Fibroblast of mammary gland (primary cell): ENCODE results near the gene RNF31.

Experiments used
- DNase-seq: peaks from one replicate; pipeline ENCODE4 v3.0.0-alpha.2; 2010; ENCODE audit warnings: low read depth
- H3K4me3 ChIP-seq: 2 replicates; pipeline ENCODE4 v1.5.1; 2011; ENCODE audit warnings: low read depth, mild to moderate bottlenecking, low read length, moderate library complexity; ENCODE audit not compliant: control insufficient read depth
- TF ChIP-seq, protein P1 (sequence below): conservative IDR thresholded peaks from 2 replicates; pipeline ENCODE4 v1.5.1; 2011; ENCODE audit warnings: low read depth, low read length, inconsistent platforms; ENCODE audit not compliant: control insufficient read depth, insufficient read depth

The RNF31 gene

DNA sequence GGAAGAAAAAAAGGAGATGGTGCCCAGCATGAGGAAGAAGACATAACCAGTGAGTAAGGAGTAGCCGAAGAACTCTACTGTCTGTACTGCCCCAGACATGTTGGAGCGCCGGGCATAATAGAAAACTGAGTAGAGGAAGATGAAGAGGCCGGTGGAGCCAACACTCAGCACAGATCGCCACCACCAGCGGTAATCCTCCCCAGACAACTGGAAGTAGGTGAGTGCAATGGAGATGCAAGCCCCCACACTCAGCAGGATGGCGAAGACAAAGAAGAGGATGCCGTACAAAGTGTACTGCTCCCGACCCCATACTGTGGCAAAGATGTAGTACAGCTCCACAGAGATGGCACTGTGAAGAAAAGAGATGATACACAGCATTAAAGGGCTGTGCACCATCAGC is 42.2 kb downstream of the RNF31 start:
- TF ChIP-seq, protein P1, sequence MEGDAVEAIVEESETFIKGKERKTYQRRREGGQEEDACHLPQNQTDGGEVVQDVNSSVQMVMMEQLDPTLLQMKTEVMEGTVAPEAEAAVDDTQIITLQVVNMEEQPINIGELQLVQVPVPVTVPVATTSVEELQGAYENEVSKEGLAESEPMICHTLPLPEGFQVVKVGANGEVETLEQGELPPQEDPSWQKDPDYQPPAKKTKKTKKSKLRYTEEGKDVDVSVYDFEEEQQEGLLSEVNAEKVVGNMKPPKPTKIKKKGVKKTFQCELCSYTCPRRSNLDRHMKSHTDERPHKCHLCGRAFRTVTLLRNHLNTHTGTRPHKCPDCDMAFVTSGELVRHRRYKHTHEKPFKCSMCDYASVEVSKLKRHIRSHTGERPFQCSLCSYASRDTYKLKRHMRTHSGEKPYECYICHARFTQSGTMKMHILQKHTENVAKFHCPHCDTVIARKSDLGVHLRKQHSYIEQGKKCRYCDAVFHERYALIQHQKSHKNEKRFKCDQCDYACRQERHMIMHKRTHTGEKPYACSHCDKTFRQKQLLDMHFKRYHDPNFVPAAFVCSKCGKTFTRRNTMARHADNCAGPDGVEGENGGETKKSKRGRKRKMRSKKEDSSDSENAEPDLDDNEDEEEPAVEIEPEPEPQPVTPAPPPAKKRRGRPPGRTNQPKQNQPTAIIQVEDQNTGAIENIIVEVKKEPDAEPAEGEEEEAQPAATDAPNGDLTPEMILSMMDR, result no peak
- DNase-seq, result no peak
- no peak overlapping the region for H3K4me3 ChIP-seq

DNA sequence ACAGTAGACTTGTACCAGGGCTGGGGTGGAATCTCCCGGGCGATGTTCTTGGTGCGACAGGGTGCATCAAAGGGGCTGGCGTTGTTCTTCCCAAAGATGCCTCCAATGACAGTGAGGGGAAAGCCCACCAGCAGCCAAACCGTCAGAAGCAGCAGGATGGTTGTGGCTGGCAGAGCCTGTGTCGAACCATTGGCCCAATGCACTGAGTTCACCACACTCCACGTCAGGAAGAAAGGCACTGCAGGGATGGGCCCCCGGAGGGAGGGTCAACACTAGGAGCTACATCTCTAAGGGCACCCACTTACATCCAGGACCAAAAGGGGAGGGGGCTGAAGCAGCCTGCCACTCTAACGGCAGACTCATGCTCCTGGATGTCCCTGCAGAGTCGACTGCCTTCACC is 43.1 kb downstream of the RNF31 start:
- no peak for DNase-seq
- TF ChIP-seq, protein P1, result no peak

DNA sequence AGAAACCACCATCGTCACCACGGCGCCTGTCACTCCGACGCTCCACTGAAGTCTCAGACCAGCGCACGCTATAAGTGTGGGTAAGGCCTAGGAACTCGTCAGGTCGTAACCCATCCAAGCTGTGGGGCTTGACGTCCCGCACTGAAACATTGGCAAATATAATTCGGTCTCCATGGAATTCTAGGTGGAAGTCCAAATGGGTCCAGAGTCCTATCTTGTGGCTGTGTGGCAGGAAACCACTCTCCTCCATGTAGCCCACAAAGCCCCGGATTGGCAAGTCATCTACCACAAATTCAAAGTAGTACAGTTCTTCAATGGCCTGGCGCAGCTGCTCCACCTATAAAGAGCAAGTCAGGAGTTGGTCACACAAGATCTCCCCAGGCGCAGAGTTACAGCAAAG is 45.6 kb downstream of the RNF31 start:
- no peak for DNase-seq
- TF ChIP-seq, protein P1, result no peak
- H3K4me3 ChIP-seq, result no peak overlapping the region

More for the DNA sequence above, 43.1 kb downstream of the RNF31 start:
- no peak overlapping the region for H3K4me3 ChIP-seq

DNA sequence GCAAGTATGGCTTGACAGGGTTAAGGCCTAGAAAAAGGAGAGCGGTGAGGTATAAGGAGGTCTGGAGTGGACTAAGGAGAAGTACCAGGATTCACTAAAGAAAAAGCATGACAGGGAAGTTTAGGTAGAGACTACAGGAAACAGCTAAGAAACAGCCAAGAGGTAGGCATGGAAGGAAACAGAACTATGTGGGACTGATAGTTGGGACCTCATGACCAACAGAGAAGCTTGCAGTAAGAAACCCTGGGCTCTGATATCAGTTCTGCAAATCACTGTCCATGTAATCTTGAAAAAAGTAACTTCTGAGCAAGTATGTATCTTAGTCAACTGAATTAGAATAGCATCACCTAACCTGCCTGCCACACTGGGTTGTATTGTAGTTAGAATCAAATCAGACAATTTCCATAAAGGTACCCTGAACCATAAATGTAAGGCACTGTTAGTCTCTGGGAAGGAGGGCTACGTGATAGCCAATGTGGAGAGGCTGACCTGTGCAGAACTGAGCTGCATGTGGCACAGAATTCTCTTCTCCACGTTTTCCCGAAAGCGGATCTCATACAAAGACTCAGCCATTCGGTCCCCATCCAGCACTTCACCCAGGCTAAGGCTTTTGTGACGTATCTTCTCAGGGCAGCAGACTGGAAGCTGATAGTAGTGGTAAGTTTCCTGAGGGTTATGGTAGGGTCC is 47.0 kb downstream of the RNF31 start:
- TF ChIP-seq, protein P1, result no peak
- no peak for DNase-seq
- H3K4me3 ChIP-seq, result peak overlapping the region; percentile 69

DNA sequence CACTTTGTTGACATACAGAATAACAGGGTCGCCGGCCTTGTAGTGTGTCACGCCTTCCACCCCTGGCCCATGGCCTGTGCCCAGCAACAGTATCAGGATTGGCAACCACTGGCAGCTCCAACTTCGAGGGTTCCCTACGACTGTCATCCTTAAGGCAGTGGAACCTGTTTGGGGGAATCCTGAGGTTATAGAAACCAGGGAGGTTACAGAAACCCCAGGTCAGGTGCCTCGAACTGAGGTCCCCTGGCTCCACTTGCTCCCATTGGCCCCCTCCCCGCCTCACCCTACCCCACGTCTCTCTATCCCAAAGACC is 47.5 kb downstream of the RNF31 start:
- TF ChIP-seq, protein P1, result no peak
- DNase-seq, result no peak
- H3K4me3 ChIP-seq, result peak overlapping the region; percentile 69

DNA sequence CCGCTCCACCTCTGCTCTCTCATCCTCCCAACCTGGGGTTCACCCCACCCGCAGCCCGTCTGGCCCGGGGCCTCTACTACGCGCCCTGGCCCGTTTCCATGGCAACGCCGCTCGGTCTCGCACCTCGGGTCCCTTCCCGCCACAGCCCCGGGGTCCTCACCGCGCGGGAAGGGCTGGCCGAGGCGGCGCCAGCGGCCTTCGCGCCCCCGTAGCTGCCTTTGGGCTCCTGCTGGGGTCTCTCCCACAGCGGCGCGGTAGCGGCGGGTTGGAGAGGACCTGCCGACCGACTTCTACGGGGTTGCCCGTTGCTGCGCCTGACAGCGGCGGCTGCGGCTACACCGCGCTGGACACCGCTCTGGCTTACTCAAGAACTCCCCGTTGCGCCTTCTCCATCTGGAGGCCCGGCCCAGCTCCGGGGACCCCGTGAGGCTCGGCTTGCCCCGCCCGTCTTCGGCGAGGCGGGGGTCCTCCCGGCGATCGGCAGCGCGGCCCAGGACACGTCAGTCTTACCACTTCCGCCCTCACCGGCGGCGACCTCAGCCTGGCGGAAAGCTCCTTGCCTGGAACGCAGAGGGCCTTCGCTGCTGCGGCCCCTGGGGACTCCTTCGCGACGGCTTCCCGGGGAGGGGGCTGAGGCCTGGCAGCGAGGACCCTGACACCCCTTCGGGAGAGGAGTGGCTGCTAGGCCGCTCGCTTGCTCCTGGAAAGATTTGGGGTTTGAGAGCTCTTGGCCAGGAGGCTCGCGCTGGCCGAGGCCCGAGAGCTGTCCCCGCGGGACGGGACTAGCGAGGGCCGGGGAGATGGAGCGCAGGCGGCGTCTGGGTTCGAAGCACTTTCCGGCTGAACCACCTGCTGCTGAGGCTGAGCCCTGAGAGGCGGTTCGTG is 48.1 kb downstream of the RNF31 start, which contains the start of gene TM9SF1:
TSS of gene TM9SF1 (minus strand) at position 256 of the 885 bp plus-strand sequence. CDS start 422 bp downstream, outside the sequence.
- peak within 1 kb of the TSS; percentile 69 for H3K4me3 ChIP-seq
- TF ChIP-seq, protein P1, result no peak
- peak; percentile 83 for DNase-seq
